Measurements from ENCODE around the gene CFLAR.
"Not testable (repeated sequence)": the region's sequence is repeated elsewhere in the genome, so short reads cannot be mapped to it uniquely, and the experiment has no call there.

Gene CFLAR

GRCh38 chr2:201149064-201149820, 33.3 kb downstream of the CFLAR start:
- H3K4me3 ChIP-seq (ENCODE audit: low read depth, low read length): no peak overlapping the region
- no peak for TF ChIP-seq CTCF (IDR thresholded peaks at IDR 0.05; ENCODE audit: low read depth, low read length)
- no peaks in the 10 kb centered on the region for H3K9me3 ChIP-seq (ENCODE audit: severe bottlenecking)
- H3K27me3 ChIP-seq (ENCODE audit: insufficient read depth, low read depth, severe bottlenecking): no peaks in the 10 kb centered on the region
- H3K27ac ChIP-seq: no peak overlapping the region
- no peaks in the 10 kb centered on the region for H3K36me3 ChIP-seq
- DNase-seq: no peak

GRCh38 chr2:201149821-201150165, 33.8 kb downstream of the CFLAR start:
- H3K36me3 ChIP-seq; H3K27me3 ChIP-seq (ENCODE audit: insufficient read depth, low read depth, severe bottlenecking); H3K9me3 ChIP-seq (ENCODE audit: severe bottlenecking); H3K27ac ChIP-seq; DNase-seq; H3K4me3 ChIP-seq (ENCODE audit: low read depth, low read length): not testable (repeated sequence)

- no peaks in the 10 kb centered on the region for H3K9me3 ChIP-seq (ENCODE audit: severe bottlenecking)
- H3K4me3 ChIP-seq (ENCODE audit: low read depth, low read length): no peak overlapping the region
- TF ChIP-seq CTCF (IDR thresholded peaks at IDR 0.05; ENCODE audit: low read depth, low read length): no peak
- H3K27ac ChIP-seq: no peak overlapping the region
- no peaks in the 10 kb centered on the region for H3K27me3 ChIP-seq (ENCODE audit: insufficient read depth, low read depth, severe bottlenecking)
- no peaks in the 10 kb centered on the region for H3K36me3 ChIP-seq
- no peak for DNase-seq
These were observed 34.6 kb downstream of the CFLAR start for GRCh38 chr2:201150454-201151020.

- no peak for DNase-seq
- H3K9me3 ChIP-seq (ENCODE audit: severe bottlenecking): no peaks in the 10 kb centered on the region
- no peaks in the 10 kb centered on the region for H3K27me3 ChIP-seq (ENCODE audit: insufficient read depth, low read depth, severe bottlenecking)
- TF ChIP-seq CTCF (IDR thresholded peaks at IDR 0.05; ENCODE audit: low read depth, low read length): no peak
- H3K4me3 ChIP-seq (ENCODE audit: low read depth, low read length): no peak overlapping the region
- H3K27ac ChIP-seq: no peak overlapping the region
- no peaks in the 10 kb centered on the region for H3K36me3 ChIP-seq
These were observed 35.4 kb downstream of the CFLAR start for GRCh38 chr2:201151127-201151981.

GRCh38 chr2:201152517-201152916, 36.6 kb downstream of the CFLAR start:
- Histone ChIP-seq H3K27ac (no peak overlapping the region; the same call in 1 of the 2 replicates), H3K4me3 (ENCODE audit: low read depth, low read length) (no peak overlapping the region), H3K9me3 (ENCODE audit: severe bottlenecking) (no peaks in the 10 kb centered on the region), H3K27me3 (ENCODE audit: insufficient read depth, low read depth, severe bottlenecking) (no peaks in the 10 kb centered on the region), H3K36me3 (no peaks in the 10 kb centered on the region)
- no peak for TF ChIP-seq CTCF (IDR thresholded peaks at IDR 0.05; ENCODE audit: low read depth, low read length)
- no peak for DNase-seq

Data from WERI-Rb-1 (cell line).